KMS-11 (cell line): ENCODE measurements around the gene TMEM82.

Experiments used
- H2AFZ ChIP-seq: fragments of 200-600 bp; sonication (generic); 2 replicates; pipeline ENCODE4 v1.6.1; 2016; ENCODE audit warnings: antibody characterized with exemption, mixed run types, low read depth
- H3K27ac ChIP-seq: fragments of 200-600 bp; sonication (generic); 2 replicates; pipeline ENCODE4 v1.6.1; 2016; ENCODE audit warnings: mild to moderate bottlenecking, mixed run types
- H3K27me3 ChIP-seq: fragments of 200-600 bp; sonication (generic); 2 replicates; pipeline ENCODE4 v1.6.1; 2017; ENCODE audit warnings: mild to moderate bottlenecking, low read depth, mixed run types, moderate library complexity; ENCODE audit not compliant: insufficient read depth
- H3K36me3 ChIP-seq: fragments of 200-600 bp; sonication (generic); 2 replicates; pipeline ENCODE4 v1.6.1; 2017; ENCODE audit warnings: mild to moderate bottlenecking, mixed run types; ENCODE audit not compliant: insufficient read depth
- H3K4me1 ChIP-seq: fragments of 200-600 bp; sonication (generic); 2 replicates; pipeline ENCODE4 v1.6.1; 2016; ENCODE audit warnings: mild to moderate bottlenecking, low read depth, mixed run types; ENCODE audit not compliant: poor library complexity, severe bottlenecking
- H3K4me2 ChIP-seq: fragments of 200-600 bp; sonication (generic); 2 replicates; pipeline ENCODE4 v1.7.0; 2016; ENCODE audit warnings: mild to moderate bottlenecking, mixed run types
- H3K4me3 ChIP-seq: fragments of 200-600 bp; sonication (generic); IDR thresholded peaks from 2 replicates; pipeline ENCODE4 v1.6.1; 2017; ENCODE audit warnings: low read depth, low read length, mixed read lengths; ENCODE audit not compliant: insufficient read depth
- H3K79me2 ChIP-seq: fragments of 200-600 bp; sonication (generic); 2 replicates; pipeline ENCODE4 v1.6.1; 2016; ENCODE audit warnings: low read depth, mixed run types; ENCODE audit not compliant: insufficient read depth
- H3K9ac ChIP-seq: fragments of 200-600 bp; sonication (generic); 2 replicates; pipeline ENCODE4 v1.6.1; 2016; ENCODE audit warnings: mild to moderate bottlenecking, mixed run types
- H4K20me1 ChIP-seq: fragments of 200-600 bp; sonication (generic); 2 replicates; pipeline ENCODE4 v1.6.1; 2016; ENCODE audit warnings: mild to moderate bottlenecking, mixed run types; ENCODE audit not compliant: insufficient read depth
- CTCF ChIP-seq: fragments of 200-600 bp; sonication (generic); conservative IDR thresholded peaks from 2 replicates; pipeline ENCODE4 v1.6.1; 2017; ENCODE audit warnings: low read depth, mild to moderate bottlenecking, antibody characterized with exemption, low read length, moderate library complexity, mixed read lengths

Gene TMEM82

GRCh38 chr1:15770313-15770962 is 28.1 kb downstream of the TMEM82 start:
- H3K9ac ChIP-seq, result no peak overlapping the region
- no peak overlapping the region for H2AFZ ChIP-seq
- H3K27me3 ChIP-seq, result no peaks in the 10 kb centered on the region
- no peaks in the 10 kb centered on the region for H3K79me2 ChIP-seq
- H3K36me3 ChIP-seq, result no peaks in the 10 kb centered on the region
- no peaks in the 10 kb centered on the region for H3K4me1 ChIP-seq
- H4K20me1 ChIP-seq, result no peaks in the 10 kb centered on the region
- no peak overlapping the region for H3K4me3 ChIP-seq
- TF ChIP-seq CTCF, result no peak
- H3K27ac ChIP-seq, result no peak overlapping the region
- no peak overlapping the region for H3K4me2 ChIP-seq

GRCh38 chr1:15771836-15772515 is 29.7 kb downstream of the TMEM82 start:
- H3K27me3 ChIP-seq, result no peaks in the 10 kb centered on the region
- H3K36me3 ChIP-seq, result no peaks in the 10 kb centered on the region
- no peak for TF ChIP-seq CTCF
- H2AFZ ChIP-seq, result no peak overlapping the region
- H3K4me1 ChIP-seq, result no peaks in the 10 kb centered on the region
- no peak overlapping the region for H3K27ac ChIP-seq
- no peaks in the 10 kb centered on the region for H4K20me1 ChIP-seq
- H3K9ac ChIP-seq, result no peak overlapping the region
- no peak overlapping the region for H3K4me3 ChIP-seq
- H3K4me2 ChIP-seq, result no peak overlapping the region
- no peaks in the 10 kb centered on the region for H3K79me2 ChIP-seq

GRCh38 chr1:15775706-15776105 is 33.4 kb downstream of the TMEM82 start:
- peaks cover 5% of the 10 kb centered on the region for H3K4me1 ChIP-seq
- H3K79me2 ChIP-seq, result no peaks in the 10 kb centered on the region
- H3K36me3 ChIP-seq, result no peaks in the 10 kb centered on the region
- H2AFZ ChIP-seq, result no peak overlapping the region
- TF ChIP-seq CTCF, result no peak
- H3K4me2 ChIP-seq, result no peak overlapping the region
- no peak overlapping the region for H3K4me3 ChIP-seq
- H4K20me1 ChIP-seq, result no peaks in the 10 kb centered on the region
- no peaks in the 10 kb centered on the region for H3K27me3 ChIP-seq
- no peak overlapping the region for H3K27ac ChIP-seq
- H3K9ac ChIP-seq, result no peak overlapping the region

- no peak for TF ChIP-seq CTCF
- H3K4me2 ChIP-seq, result no peak overlapping the region
- H2AFZ ChIP-seq, result no peak overlapping the region
- no peaks in the 10 kb centered on the region for H3K27me3 ChIP-seq
- H3K4me1 ChIP-seq, result peaks cover 7% of the 10 kb centered on the region
- no peak overlapping the region for H3K27ac ChIP-seq
- no peaks in the 10 kb centered on the region for H3K79me2 ChIP-seq
- H3K4me3 ChIP-seq, result no peak overlapping the region
- H3K9ac ChIP-seq, result no peak overlapping the region
- H3K36me3 ChIP-seq, result no peaks in the 10 kb centered on the region
- H4K20me1 ChIP-seq, result no peaks in the 10 kb centered on the region
Observed at GRCh38 chr1:15777909-15778707, 35.8 kb downstream of the TMEM82 start.
